ENCODE results near the gene AP1M1. TPM values are rescaled to one million over a fixed set of nuclear protein-coding genes. Genes with fewer than 3 reads are reported as not detected.
"Not testable (repeated sequence)": the region's sequence is repeated elsewhere in the genome, so short reads cannot be mapped to it uniquely, and the experiment has no call there.

Gene AP1M1
- total and polyA plus RNA-seq, 2 donors, result 30.6 to 72.9 TPM

GRCh38 chr19:16167055-16167454, 30.7 kb upstream of the AP1M1 start:
- Histone ChIP-seq H3K27ac (ENCODE audit: low read depth) (no peak overlapping the region), H3K4me3 (ENCODE audit: low read depth, low read length) (no peak overlapping the region), H3K4me1 (ENCODE audit: insufficient read depth) (no peaks in the 10 kb centered on the region), H3K36me3 (ENCODE audit: insufficient read depth) (no peaks in the 10 kb centered on the region)
- DNase-seq (ENCODE audit: extremely low spot score), result no peak
- 91% methylated on average over 5 of the region's 5 CpGs for WGBS

- WGBS, result 57% methylated on average over 2 of the region's 2 CpGs
- no peaks in the 10 kb centered on the region for H3K4me1 ChIP-seq (ENCODE audit: insufficient read depth)
- no peaks in the 10 kb centered on the region for H3K36me3 ChIP-seq (ENCODE audit: insufficient read depth)
- no peak overlapping the region for H3K4me3 ChIP-seq (ENCODE audit: low read depth, low read length)
- no peak overlapping the region for H3K27ac ChIP-seq (ENCODE audit: low read depth)
- no peak for DNase-seq (ENCODE audit: extremely low spot score)
These were observed 29.1 kb upstream of the AP1M1 start for GRCh38 chr19:16168465-16169081.

GRCh38 chr19:16170134-16170533, 27.6 kb upstream of the AP1M1 start:
- no peak for DNase-seq (ENCODE audit: extremely low spot score)
- H3K36me3 ChIP-seq (ENCODE audit: insufficient read depth), result no peaks in the 10 kb centered on the region
- no peak overlapping the region for H3K27ac ChIP-seq (ENCODE audit: low read depth)
- no peak overlapping the region for H3K4me3 ChIP-seq (ENCODE audit: low read depth, low read length)
- 88% methylated on average over 1 of the region's 1 CpG for WGBS
- H3K4me1 ChIP-seq (ENCODE audit: insufficient read depth), result no peaks in the 10 kb centered on the region

- WGBS, result 57% methylated on average over 2 of the region's 2 CpGs
- H3K4me1 ChIP-seq (ENCODE audit: insufficient read depth), result no peaks in the 10 kb centered on the region
- H3K27ac ChIP-seq (ENCODE audit: low read depth), result no peak overlapping the region
- H3K36me3 ChIP-seq (ENCODE audit: insufficient read depth), result no peaks in the 10 kb centered on the region
- no peak for DNase-seq (ENCODE audit: extremely low spot score)
- no peak overlapping the region for H3K4me3 ChIP-seq (ENCODE audit: low read depth, low read length)
These were observed 21.8 kb upstream of the AP1M1 start for GRCh38 chr19:16175954-16176353.

GRCh38 chr19:16178866-16179265, 18.8 kb upstream of the AP1M1 start:
- 88% methylated on average over 5 of the region's 5 CpGs for WGBS
- H3K4me3 ChIP-seq (ENCODE audit: low read depth, low read length); H3K36me3 ChIP-seq (ENCODE audit: insufficient read depth); H3K27ac ChIP-seq (ENCODE audit: low read depth); H3K4me1 ChIP-seq (ENCODE audit: insufficient read depth); DNase-seq (ENCODE audit: extremely low spot score): not testable (repeated sequence)

GRCh38 chr19:16180611-16181010, 17.1 kb upstream of the AP1M1 start:
- no peaks in the 10 kb centered on the region for H3K4me1 ChIP-seq (ENCODE audit: insufficient read depth)
- no peak overlapping the region for H3K4me3 ChIP-seq (ENCODE audit: low read depth, low read length)
- H3K27ac ChIP-seq (ENCODE audit: low read depth), result no peak overlapping the region
- DNase-seq (ENCODE audit: extremely low spot score), result no peak
- no peaks in the 10 kb centered on the region for H3K36me3 ChIP-seq (ENCODE audit: insufficient read depth)
- WGBS, result 32% methylated on average over 4 of the region's 4 CpGs

GRCh38 chr19:16184665-16185122, 13.0 kb upstream of the AP1M1 start:
- H3K4me3 ChIP-seq (ENCODE audit: low read depth, low read length), result no peak overlapping the region
- H3K36me3 ChIP-seq (ENCODE audit: insufficient read depth), result no peaks in the 10 kb centered on the region
- no peak overlapping the region for H3K27ac ChIP-seq (ENCODE audit: low read depth)
- no peaks in the 10 kb centered on the region for H3K4me1 ChIP-seq (ENCODE audit: insufficient read depth)
- WGBS, result 42% methylated on average over 18 of the region's 18 CpGs
- no peak for DNase-seq (ENCODE audit: extremely low spot score)

- Histone ChIP-seq H3K4me3 (ENCODE audit: low read depth, low read length) (peak within 1 kb of the TSS; percentile 77), H3K36me3 (ENCODE audit: insufficient read depth) (no peaks in the 10 kb centered on the region), H3K27ac (ENCODE audit: low read depth) (no peak within 1 kb of the TSS), H3K4me1 (ENCODE audit: insufficient read depth) (no peaks in the 10 kb centered on the region)
- WGBS, result under 1% methylated on average over 39 of the region's 39 CpGs
- DNase-seq (ENCODE audit: extremely low spot score), result peak; percentile 98
These were observed 12.5 kb upstream of the AP1M1 start, which contains the start of gene FAM32A for GRCh38 chr19:16185123-16185767. Gene FAM32A (plus strand): TSS chr19:16185410. CDS start chr19:16185443, 33 bp downstream.

GRCh38 chr19:16185768-16186123, 12.0 kb upstream of the AP1M1 start:
- no peak for DNase-seq (ENCODE audit: extremely low spot score)
- no peaks in the 10 kb centered on the region for H3K4me1 ChIP-seq (ENCODE audit: insufficient read depth)

GRCh38 chr19:16188521-16188920, 9.2 kb upstream of the AP1M1 start:
- peaks cover 3% of the 10 kb centered on the region for H3K36me3 ChIP-seq (ENCODE audit: insufficient read depth)

More at GRCh38 chr19:16185768-16186123, 12.0 kb upstream of the AP1M1 start:
- H3K36me3 ChIP-seq (ENCODE audit: insufficient read depth), result peaks cover 1% of the 10 kb centered on the region
- H3K27ac ChIP-seq (ENCODE audit: low read depth), result no peak overlapping the region
- H3K4me3 ChIP-seq (ENCODE audit: low read depth, low read length), result peak overlapping the region; percentile 77
- under 1% methylated on average over 20 of the region's 20 CpGs for WGBS

GRCh38 chr19:16190198-16190597, 7.5 kb upstream of the AP1M1 start:
- peaks cover 3% of the 10 kb centered on the region for H3K36me3 ChIP-seq (ENCODE audit: insufficient read depth)
- no peak overlapping the region for H3K27ac ChIP-seq (ENCODE audit: low read depth)
- H3K4me3 ChIP-seq (ENCODE audit: low read depth, low read length), result no peak overlapping the region
- H3K4me1 ChIP-seq (ENCODE audit: insufficient read depth), result no peaks in the 10 kb centered on the region
- DNase-seq (ENCODE audit: extremely low spot score), result no peak
- 78% methylated on average over 6 of the region's 6 CpGs for WGBS

More at GRCh38 chr19:16188521-16188920, 9.2 kb upstream of the AP1M1 start:
- Histone ChIP-seq H3K27ac (ENCODE audit: low read depth) (no peak overlapping the region), H3K4me1 (ENCODE audit: insufficient read depth) (no peaks in the 10 kb centered on the region), H3K4me3 (ENCODE audit: low read depth, low read length) (no peak overlapping the region)
- WGBS, result 94% methylated on average over 3 of the region's 3 CpGs
- DNase-seq (ENCODE audit: extremely low spot score), result no peak

- WGBS, result 83% methylated on average over 10 of the region's 10 CpGs
These were observed 7.0 kb upstream of the AP1M1 start for GRCh38 chr19:16190736-16191135.

GRCh38 chr19:16191216-16191908, 6.3 kb upstream of the AP1M1 start:
- DNase-seq (ENCODE audit: extremely low spot score), result no peak
- no peak overlapping the region for H3K4me3 ChIP-seq (ENCODE audit: low read depth, low read length)
- H3K36me3 ChIP-seq (ENCODE audit: insufficient read depth), result peaks cover 3% of the 10 kb centered on the region
- H3K4me1 ChIP-seq (ENCODE audit: insufficient read depth), result no peaks in the 10 kb centered on the region
- WGBS, result 68% methylated on average over 16 of the region's 16 CpGs
- H3K27ac ChIP-seq (ENCODE audit: low read depth), result no peak overlapping the region

More at GRCh38 chr19:16190736-16191135, 7.0 kb upstream of the AP1M1 start:
- no peak for DNase-seq (ENCODE audit: extremely low spot score)
- H3K4me1 ChIP-seq (ENCODE audit: insufficient read depth), result no peaks in the 10 kb centered on the region
- no peak overlapping the region for H3K27ac ChIP-seq (ENCODE audit: low read depth)
- peaks cover 3% of the 10 kb centered on the region for H3K36me3 ChIP-seq (ENCODE audit: insufficient read depth)
- no peak overlapping the region for H3K4me3 ChIP-seq (ENCODE audit: low read depth, low read length)

- 84% methylated on average over 10 of the region's 10 CpGs for WGBS
- H3K4me1 ChIP-seq (ENCODE audit: insufficient read depth), result no peaks in the 10 kb centered on the region
- H3K36me3 ChIP-seq (ENCODE audit: insufficient read depth), result peaks cover 3% of the 10 kb centered on the region
- no peak for DNase-seq (ENCODE audit: extremely low spot score)
- no peak overlapping the region for H3K27ac ChIP-seq (ENCODE audit: low read depth)
- no peak overlapping the region for H3K4me3 ChIP-seq (ENCODE audit: low read depth, low read length)
These were observed 4.2 kb upstream of the AP1M1 start for GRCh38 chr19:16193466-16193865.

Data from urinary bladder (tissue), 4 donors.